ENCODE measurements around the gene MEIS2.

MEIS2 gene

DNA sequence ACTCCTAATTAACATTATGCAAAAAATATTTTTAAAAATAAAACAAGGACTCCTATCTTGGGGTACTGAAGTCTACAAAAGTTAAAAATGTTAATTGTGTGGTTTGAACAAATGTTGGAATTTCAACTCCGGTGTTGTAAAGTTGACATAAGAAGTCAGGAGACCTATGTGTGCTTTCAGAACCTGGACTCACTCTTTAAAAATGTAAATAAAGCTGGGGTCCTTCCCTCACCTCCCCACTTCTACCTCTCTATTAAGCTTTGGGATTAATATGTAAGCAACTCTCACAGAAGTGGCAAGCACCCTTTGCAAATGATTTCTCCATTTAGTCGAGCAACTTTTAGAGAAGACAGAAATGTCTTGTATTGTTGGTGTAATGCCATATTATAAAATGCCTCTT lies 11.9 kb downstream of the MEIS2 start:
- Histone ChIP-seq H3K4me1 (ENCODE audit: control insufficient read depth in 1 of 2, insufficient read depth in 2 of 2, low read length in 2 of 2) (peaks cover 2 to 5% of the 10 kb centered on the region in 2 experiments), H2BK5ac (ENCODE audit: low read depth, low read length, poor library complexity) (no peak overlapping the region), H2BK120ac (ENCODE audit: insufficient read depth, low read length, poor library complexity) (no peak overlapping the region), H4K12ac (ENCODE audit: low read depth, low read length) (no peak overlapping the region), H3K23ac (ENCODE audit: low read length) (no peak overlapping the region), H3K4me2 (ENCODE audit: low read length) (no peak overlapping the region), H3K79me1 (ENCODE audit: low read length) (peaks cover 2% of the 10 kb centered on the region), H2BK12ac (ENCODE audit: low read length) (no peak overlapping the region), H3K18ac (ENCODE audit: low read length) (no peak overlapping the region), H4K8ac (ENCODE audit: low read depth, low read length) (no peak overlapping the region), H3K14ac (ENCODE audit: low read length) (no peak overlapping the region), H3K4ac (ENCODE audit: low read depth, low read length) (no peak overlapping the region), H3K4me3 (ENCODE audit: low read depth, low read length) (no peak overlapping the region), H2AK5ac (ENCODE audit: low read length) (no peak overlapping the region), H3K27me3 (ENCODE audit: insufficient read depth, low read length) (no peaks in the 10 kb centered on the region), H4K91ac (ENCODE audit: low read depth, low read length) (no peak overlapping the region), H2AFZ (ENCODE audit: insufficient read depth, low read length, poor library complexity) (no peak overlapping the region), H3K9me3 (ENCODE audit: insufficient read depth, low read depth, low read length) (no peaks in the 10 kb centered on the region), H3K27ac (ENCODE audit: low read depth, low read length) (no peak overlapping the region), H3K36me3 (ENCODE audit: control insufficient read depth in 1 of 2, insufficient read depth in 2 of 2, low read length in 2 of 2) (peaks cover under 1% of the 10 kb centered on the region in 2 experiments), H3K9ac (ENCODE audit: low read length) (no peak overlapping the region), H3K79me2 (ENCODE audit: control insufficient read depth, insufficient read depth, low read length, poor library complexity) (no peaks in the 10 kb centered on the region)
- no CpG with 5 or more reads among the region's 2 CpGs for WGBS (ENCODE audit: extremely low coverage, insufficient coverage, insufficient read length)
- no peak for DNase-seq

GRCh38 chr15:37087131-37087588 lies 13.2 kb downstream of the MEIS2 start:
- H3K9me3 ChIP-seq (ENCODE audit: insufficient read depth, low read depth, low read length) = no peaks in the 10 kb centered on the region
- H2AFZ ChIP-seq (ENCODE audit: insufficient read depth, low read length, poor library complexity) = no peak overlapping the region
- H3K4me1 ChIP-seq (ENCODE audit: control insufficient read depth in 1 of 2, insufficient read depth in 2 of 2, low read length in 2 of 2) = peaks cover 2 to 7% of the 10 kb centered on the region in 2 experiments
- no peak overlapping the region for H3K14ac ChIP-seq (ENCODE audit: low read length)
- no peak overlapping the region for H2BK5ac ChIP-seq (ENCODE audit: low read depth, low read length, poor library complexity)
- no peak overlapping the region for H2AK5ac ChIP-seq (ENCODE audit: low read length)
- H4K8ac ChIP-seq (ENCODE audit: low read depth, low read length) = no peak overlapping the region
- H3K4me2 ChIP-seq (ENCODE audit: low read length) = no peak overlapping the region
- no peaks in the 10 kb centered on the region for H3K79me2 ChIP-seq (ENCODE audit: control insufficient read depth, insufficient read depth, low read length, poor library complexity)
- H3K9ac ChIP-seq (ENCODE audit: low read length) = no peak overlapping the region
- peaks cover 3% of the 10 kb centered on the region for H3K79me1 ChIP-seq (ENCODE audit: low read length)
- H2BK120ac ChIP-seq (ENCODE audit: insufficient read depth, low read length, poor library complexity) = no peak overlapping the region
- DNase-seq = peak; percentile 45 to 65
- no peaks in the 10 kb centered on the region for H3K36me3 ChIP-seq (ENCODE audit: control insufficient read depth in 1 of 2, insufficient read depth in 2 of 2, low read length in 2 of 2)
- no peak overlapping the region for H4K91ac ChIP-seq (ENCODE audit: low read depth, low read length)
- H3K4ac ChIP-seq (ENCODE audit: low read depth, low read length) = no peak overlapping the region
- no peak overlapping the region for H3K27ac ChIP-seq (ENCODE audit: low read depth, low read length)
- H3K18ac ChIP-seq (ENCODE audit: low read length) = no peak overlapping the region
- H2BK12ac ChIP-seq (ENCODE audit: low read length) = no peak overlapping the region
- H4K12ac ChIP-seq (ENCODE audit: low read depth, low read length) = no peak overlapping the region
- WGBS (ENCODE audit: extremely low coverage, insufficient coverage, insufficient read length) = no CpG with 5 or more reads among the region's 4 CpGs
- no peaks in the 10 kb centered on the region for H3K27me3 ChIP-seq (ENCODE audit: insufficient read depth, low read length)
- H3K23ac ChIP-seq (ENCODE audit: low read length) = no peak overlapping the region
- H3K4me3 ChIP-seq (ENCODE audit: low read depth, low read length) = no peak overlapping the region

- H3K4me1 ChIP-seq (ENCODE audit: control insufficient read depth in 1 of 2, insufficient read depth in 2 of 2, low read length in 2 of 2) = peaks cover 2 to 7% of the 10 kb centered on the region in 2 experiments
- no peaks in the 10 kb centered on the region for H3K36me3 ChIP-seq (ENCODE audit: control insufficient read depth in 1 of 2, insufficient read depth in 2 of 2, low read length in 2 of 2)
- H3K9ac ChIP-seq (ENCODE audit: low read length) = no peak overlapping the region
- H2BK120ac ChIP-seq (ENCODE audit: insufficient read depth, low read length, poor library complexity) = no peak overlapping the region
- H3K23ac ChIP-seq (ENCODE audit: low read length) = no peak overlapping the region
- H3K79me1 ChIP-seq (ENCODE audit: low read length) = peaks cover 3% of the 10 kb centered on the region
- no peaks in the 10 kb centered on the region for H3K9me3 ChIP-seq (ENCODE audit: insufficient read depth, low read depth, low read length)
- no peak overlapping the region for H3K27ac ChIP-seq (ENCODE audit: low read depth, low read length)
- H3K14ac ChIP-seq (ENCODE audit: low read length) = no peak overlapping the region
- no peak overlapping the region for H2AK5ac ChIP-seq (ENCODE audit: low read length)
- WGBS (ENCODE audit: extremely low coverage, insufficient coverage, insufficient read length) = no CpG with 5 or more reads among the region's 1 CpG
- no peak overlapping the region for H4K12ac ChIP-seq (ENCODE audit: low read depth, low read length)
- H3K79me2 ChIP-seq (ENCODE audit: control insufficient read depth, insufficient read depth, low read length, poor library complexity) = no peaks in the 10 kb centered on the region
- H3K4me2 ChIP-seq (ENCODE audit: low read length) = no peak overlapping the region
- no peak overlapping the region for H2BK5ac ChIP-seq (ENCODE audit: low read depth, low read length, poor library complexity)
- H3K27me3 ChIP-seq (ENCODE audit: insufficient read depth, low read length) = no peaks in the 10 kb centered on the region
- no peak overlapping the region for H3K18ac ChIP-seq (ENCODE audit: low read length)
- DNase-seq = no peak
- no peak overlapping the region for H2AFZ ChIP-seq (ENCODE audit: insufficient read depth, low read length, poor library complexity)
- H3K4me3 ChIP-seq (ENCODE audit: low read depth, low read length) = no peak overlapping the region
- no peak overlapping the region for H3K4ac ChIP-seq (ENCODE audit: low read depth, low read length)
- no peak overlapping the region for H4K91ac ChIP-seq (ENCODE audit: low read depth, low read length)
- no peak overlapping the region for H2BK12ac ChIP-seq (ENCODE audit: low read length)
- no peak overlapping the region for H4K8ac ChIP-seq (ENCODE audit: low read depth, low read length)
Measured at GRCh38 chr15:37086521-37086920, 13.8 kb downstream of the MEIS2 start.

DNA sequence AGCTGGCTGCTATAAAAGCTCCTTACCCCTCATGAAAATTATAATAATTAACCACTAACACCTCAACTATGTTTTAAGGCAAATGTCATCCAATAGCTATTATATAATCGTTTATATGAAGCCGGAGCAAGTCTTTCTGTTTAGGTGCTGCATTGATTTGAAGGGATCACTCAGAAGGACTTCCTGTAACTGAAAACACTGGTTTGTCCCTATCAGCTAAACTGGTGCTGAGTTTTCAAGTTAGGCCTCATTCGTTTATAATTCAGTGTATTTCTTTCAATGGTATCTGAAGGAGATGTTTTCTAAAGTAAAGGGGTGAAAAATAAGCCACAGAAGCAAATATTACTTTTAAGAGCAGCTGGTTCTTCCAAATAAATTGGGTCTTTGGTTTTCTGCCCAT lies 14.2 kb downstream of the MEIS2 start:
- H3K9me3 ChIP-seq (ENCODE audit: insufficient read depth, low read depth, low read length) = no peaks in the 10 kb centered on the region
- H3K9ac ChIP-seq (ENCODE audit: low read length) = no peak overlapping the region
- H2BK12ac ChIP-seq (ENCODE audit: low read length) = no peak overlapping the region
- H3K79me2 ChIP-seq (ENCODE audit: control insufficient read depth, insufficient read depth, low read length, poor library complexity) = no peaks in the 10 kb centered on the region
- no peak overlapping the region for H2AFZ ChIP-seq (ENCODE audit: insufficient read depth, low read length, poor library complexity)
- H3K4me2 ChIP-seq (ENCODE audit: low read length) = no peak overlapping the region
- no peak overlapping the region for H3K4me3 ChIP-seq (ENCODE audit: low read depth, low read length)
- H3K27me3 ChIP-seq (ENCODE audit: insufficient read depth, low read length) = no peaks in the 10 kb centered on the region
- no peak overlapping the region for H2BK5ac ChIP-seq (ENCODE audit: low read depth, low read length, poor library complexity)
- no peak overlapping the region for H3K27ac ChIP-seq (ENCODE audit: low read depth, low read length)
- H2AK5ac ChIP-seq (ENCODE audit: low read length) = no peak overlapping the region
- H3K23ac ChIP-seq (ENCODE audit: low read length) = no peak overlapping the region
- no peak overlapping the region for H4K12ac ChIP-seq (ENCODE audit: low read depth, low read length)
- H3K4me1 ChIP-seq (ENCODE audit: control insufficient read depth in 1 of 2, insufficient read depth in 2 of 2, low read length in 2 of 2) = peaks cover 2 to 7% of the 10 kb centered on the region in 2 experiments
- no peak for DNase-seq
- H4K91ac ChIP-seq (ENCODE audit: low read depth, low read length) = no peak overlapping the region
- no peaks in the 10 kb centered on the region for H3K36me3 ChIP-seq (ENCODE audit: control insufficient read depth in 1 of 2, insufficient read depth in 2 of 2, low read length in 2 of 2)
- peaks cover 3% of the 10 kb centered on the region for H3K79me1 ChIP-seq (ENCODE audit: low read length)
- no CpG with 5 or more reads among the region's 3 CpGs for WGBS (ENCODE audit: extremely low coverage, insufficient coverage, insufficient read length)
- H3K14ac ChIP-seq (ENCODE audit: low read length) = no peak overlapping the region
- no peak overlapping the region for H3K4ac ChIP-seq (ENCODE audit: low read depth, low read length)
- H4K8ac ChIP-seq (ENCODE audit: low read depth, low read length) = no peak overlapping the region
- H2BK120ac ChIP-seq (ENCODE audit: insufficient read depth, low read length, poor library complexity) = no peak overlapping the region
- no peak overlapping the region for H3K18ac ChIP-seq (ENCODE audit: low read length)
